Fibroblast of peridontal ligament (primary cell): ENCODE data around the gene CRYZL1.
A peak's percentile ranks its signal among the peaks of the same experiment; 100 is the strongest.

Experiments
- DNase-seq: peaks from one replicate; pipeline ENCODE4 v3.0.0-alpha.2; 2010; ENCODE audit errors: extremely low read depth

The CRYZL1 gene

DNA sequence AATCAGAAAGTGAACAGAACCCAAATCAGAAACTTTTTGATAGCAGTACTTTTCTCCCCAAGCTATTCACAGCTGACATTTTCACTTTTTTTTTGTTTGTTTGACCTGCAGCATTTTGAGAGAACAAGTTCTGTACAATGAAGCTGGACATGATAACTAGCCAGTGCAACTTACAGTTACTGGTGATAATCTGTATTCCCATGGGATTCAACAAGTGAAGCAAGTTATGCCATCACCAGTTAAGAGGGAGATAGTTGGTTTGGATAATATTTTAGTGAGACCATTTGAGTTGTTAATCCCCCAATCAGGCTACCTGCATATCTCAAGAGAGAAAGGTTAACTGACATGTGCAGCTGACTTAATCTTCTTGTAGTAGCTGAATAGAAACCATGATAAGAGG lies 80.6 kb downstream of the CRYZL1 start:
- DNase-seq: no peak

DNA sequence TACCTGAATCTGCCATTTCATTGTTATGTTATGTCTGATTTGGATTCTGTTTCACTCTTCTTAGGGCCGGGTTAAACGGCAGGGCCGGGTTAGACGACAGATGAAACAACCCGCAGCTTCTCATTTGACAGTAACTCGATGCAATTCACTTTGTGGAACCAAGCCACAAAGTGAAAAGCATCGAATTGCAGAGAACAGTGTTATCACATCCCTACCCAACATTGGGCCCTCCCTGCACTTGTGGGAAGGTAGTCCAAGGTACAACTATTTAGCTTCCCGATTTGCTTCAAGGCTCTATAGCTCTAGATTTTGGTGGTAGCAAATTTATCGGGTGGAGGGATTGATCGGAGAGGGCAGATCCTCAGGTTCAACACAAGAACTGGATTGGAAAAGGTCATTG lies 81.7 kb downstream of the CRYZL1 start:
- no peak for DNase-seq

DNA sequence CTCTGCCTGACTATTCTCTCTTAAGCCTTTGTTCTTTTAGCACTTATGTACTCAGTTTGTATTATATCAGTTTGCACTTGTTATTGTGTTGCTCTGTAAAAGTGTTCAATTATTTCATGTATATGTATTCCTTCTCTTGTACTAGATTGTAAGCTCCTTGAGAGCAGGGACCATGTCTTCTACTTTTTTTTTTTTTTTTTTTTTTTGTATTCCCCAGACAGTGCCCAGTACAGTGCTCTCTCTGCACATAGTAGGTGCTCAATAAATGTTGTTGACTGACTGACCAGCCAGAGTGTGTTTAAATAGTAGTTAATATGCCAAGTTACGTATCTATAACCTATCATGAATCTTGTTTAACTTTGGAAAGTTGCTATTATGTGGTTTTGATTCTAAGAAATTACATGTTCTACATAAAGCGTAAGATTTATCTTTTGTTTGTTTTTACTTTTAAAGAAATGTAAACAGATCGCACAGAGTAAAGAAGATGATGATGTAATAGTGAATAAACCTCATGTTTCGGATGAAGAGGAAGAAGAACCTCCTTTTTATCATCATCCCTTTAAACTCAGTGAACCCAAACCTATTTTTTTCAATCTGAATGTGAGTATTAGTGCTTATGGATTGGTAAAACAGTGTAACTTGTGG lies 82.6 kb downstream of the CRYZL1 start:
- DNase-seq: peak; percentile 34

DNA sequence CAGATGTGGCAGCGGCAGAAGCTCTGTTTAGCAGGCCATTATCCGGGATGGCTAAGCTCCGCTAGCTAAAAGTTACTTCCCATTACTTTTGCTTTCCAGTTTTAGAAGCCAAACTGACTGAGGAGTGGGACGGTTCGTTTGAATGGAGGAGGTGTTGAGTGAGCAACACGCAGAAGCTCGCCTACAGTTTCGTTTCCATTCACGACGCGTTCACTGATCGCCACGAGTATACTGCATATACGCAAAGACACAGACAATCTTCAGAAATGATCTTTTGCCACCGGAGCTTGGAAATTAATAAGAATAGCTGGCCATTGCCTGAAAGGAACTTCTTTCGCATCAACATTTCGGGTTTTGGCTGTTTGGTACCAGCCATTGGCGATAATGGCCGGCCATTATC lies 84.1 kb downstream of the CRYZL1 start:
- DNase-seq: no peak

DNA sequence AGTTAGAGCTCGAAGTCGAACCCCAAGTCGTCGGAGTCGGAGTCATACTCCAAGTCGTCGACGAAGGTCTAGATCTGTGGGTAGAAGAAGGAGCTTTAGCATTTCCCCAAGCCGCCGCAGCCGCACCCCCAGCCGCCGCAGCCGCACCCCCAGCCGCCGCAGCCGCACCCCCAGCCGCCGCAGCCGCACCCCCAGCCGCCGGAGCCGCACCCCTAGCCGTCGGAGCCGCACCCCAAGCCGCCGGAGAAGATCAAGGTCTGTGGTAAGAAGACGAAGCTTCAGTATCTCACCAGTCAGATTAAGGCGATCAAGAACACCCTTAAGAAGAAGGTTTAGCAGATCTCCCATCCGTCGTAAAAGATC lies 86.6 kb downstream of the CRYZL1 start:
- no peak for DNase-seq

DNA sequence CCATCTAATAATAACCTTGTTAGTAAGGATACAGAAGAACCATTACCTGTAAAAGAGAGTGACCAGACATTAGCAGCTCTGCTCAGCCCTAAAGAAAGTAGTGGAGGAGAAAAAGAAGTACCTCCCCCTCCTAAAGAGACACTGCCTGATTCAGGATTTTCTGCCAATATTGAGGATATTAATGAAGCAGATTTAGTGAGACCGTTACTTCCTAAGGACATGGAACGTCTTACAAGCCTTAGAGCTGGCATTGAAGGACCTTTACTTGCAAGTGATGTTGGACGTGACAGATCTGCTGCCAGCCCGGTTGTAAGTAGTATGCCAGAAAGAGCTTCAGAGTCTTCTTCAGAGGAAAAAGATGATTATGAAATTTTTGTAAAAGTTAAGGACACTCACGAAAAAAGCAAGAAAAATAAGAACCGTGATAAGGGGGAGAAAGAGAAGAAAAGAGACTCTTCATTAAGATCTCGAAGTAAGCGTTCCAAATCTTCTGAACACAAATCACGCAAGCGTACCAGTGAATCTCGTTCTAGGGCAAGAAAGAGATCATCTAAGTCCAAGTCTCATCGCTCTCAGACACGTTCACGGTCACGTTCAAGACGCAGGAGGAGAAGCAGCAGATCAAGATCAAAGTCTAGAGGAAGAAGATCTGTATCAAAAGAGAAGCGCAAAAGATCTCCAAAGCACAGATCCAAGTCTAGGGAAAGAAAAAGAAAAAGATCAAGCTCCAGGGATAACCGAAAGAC lies 87.1 kb downstream of the CRYZL1 start:
- DNase-seq: no peak

DNA sequence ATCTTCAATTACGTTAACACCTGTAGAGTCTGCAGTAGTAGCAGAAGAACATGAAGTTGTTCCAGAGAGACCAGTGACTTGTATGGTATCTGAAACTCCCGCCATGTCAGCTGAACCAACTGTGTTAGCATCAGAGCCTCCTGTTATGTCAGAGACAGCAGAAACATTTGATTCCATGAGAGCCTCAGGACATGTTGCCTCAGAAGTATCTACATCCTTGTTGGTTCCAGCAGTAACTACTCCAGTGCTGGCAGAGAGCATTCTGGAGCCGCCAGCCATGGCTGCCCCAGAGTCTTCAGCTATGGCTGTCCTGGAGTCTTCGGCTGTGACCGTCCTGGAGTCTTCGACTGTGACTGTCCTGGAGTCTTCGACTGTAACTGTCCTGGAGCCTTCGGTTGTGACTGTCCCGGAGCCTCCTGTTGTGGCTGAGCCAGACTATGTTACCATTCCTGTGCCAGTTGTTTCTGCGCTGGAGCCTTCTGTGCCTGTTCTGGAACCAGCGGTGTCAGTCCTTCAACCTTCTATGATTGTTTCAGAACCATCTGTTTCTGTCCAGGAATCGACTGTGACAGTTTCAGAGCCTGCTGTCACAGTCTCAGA lies 88.4 kb downstream of the CRYZL1 start:
- DNase-seq: no peak

DNA sequence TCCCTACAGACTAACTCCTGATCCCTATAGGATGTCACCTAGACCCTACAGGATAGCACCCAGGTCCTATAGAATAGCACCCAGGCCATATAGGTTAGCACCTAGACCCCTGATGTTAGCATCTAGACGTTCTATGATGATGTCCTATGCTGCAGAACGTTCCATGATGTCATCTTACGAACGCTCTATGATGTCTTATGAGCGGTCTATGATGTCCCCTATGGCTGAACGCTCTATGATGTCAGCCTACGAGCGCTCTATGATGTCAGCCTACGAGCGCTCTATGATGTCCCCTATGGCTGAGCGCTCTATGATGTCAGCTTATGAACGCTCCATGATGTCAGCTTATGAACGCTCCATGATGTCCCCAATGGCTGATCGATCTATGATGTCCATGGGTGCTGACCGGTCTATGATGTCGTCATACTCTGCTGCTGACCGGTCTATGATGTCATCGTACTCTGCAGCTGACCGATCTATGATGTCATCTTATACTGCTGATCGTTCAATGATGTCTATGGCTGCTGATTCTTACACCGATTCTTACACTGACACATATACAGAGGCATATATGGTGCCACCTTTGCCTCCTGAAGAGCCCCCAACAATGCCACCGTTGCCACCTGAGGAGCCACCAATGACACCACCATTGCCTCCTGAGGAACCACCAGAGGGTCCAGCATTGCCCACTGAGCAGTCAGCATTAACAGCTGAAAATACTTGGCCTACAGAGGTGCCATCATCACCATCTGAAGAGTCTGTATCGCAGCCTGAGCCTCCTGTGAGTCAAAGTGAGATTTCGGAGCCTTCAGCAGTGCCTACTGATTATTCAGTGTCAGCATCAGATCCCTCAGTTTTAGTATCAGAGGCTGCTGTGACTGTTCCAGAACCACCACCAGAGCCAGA lies 89.2 kb downstream of the CRYZL1 start:
- no peak for DNase-seq

DNA sequence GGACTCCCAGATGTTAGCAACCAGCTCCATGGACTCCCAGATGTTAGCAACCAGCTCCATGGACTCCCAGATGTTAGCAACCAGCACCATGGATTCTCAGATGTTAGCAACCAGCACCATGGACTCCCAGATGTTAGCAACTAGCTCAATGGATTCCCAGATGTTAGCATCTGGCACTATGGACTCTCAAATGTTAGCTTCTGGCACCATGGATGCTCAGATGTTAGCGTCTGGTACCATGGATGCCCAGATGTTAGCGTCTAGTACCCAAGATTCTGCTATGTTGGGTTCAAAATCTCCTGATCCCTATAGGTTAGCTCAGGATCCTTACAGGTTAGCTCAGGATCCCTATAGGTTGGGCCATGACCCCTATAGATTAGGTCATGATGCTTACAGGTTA lies 89.9 kb downstream of the CRYZL1 start:
- no peak for DNase-seq

DNA sequence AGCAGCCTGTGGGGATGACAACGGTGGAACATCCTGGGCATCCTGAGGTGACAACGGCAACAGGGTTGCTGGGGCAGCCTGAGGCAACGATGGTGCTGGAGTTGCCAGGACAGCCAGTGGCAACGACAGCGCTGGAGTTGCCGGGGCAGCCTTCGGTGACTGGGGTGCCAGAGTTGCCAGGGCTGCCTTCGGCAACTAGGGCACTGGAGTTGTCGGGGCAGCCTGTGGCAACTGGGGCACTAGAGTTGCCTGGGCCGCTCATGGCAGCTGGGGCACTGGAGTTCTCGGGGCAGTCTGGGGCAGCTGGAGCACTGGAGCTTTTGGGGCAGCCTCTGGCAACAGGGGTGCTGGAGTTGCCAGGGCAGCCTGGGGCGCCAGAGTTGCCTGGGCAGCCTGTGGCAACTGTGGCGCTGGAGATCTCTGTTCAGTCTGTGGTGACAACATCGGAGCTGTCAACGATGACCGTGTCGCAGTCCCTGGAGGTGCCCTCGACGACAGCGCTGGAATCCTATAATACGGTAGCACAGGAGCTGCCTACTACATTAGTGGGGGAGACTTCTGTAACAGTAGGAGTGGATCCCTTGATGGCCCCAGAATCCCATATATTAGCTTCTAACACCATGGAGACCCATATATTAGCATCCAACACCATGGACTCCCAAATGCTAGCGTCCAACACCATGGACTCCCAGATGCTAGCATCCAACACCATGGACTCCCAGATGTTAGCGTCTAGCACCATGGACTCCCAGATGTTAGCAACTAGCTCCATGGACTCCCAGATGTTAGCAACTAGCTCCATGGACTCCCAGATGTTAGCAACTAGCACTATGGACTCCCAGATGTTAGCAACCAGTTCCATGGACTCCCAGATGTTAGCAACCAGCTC lies 90.5 kb downstream of the CRYZL1 start:
- DNase-seq: no peak

DNA sequence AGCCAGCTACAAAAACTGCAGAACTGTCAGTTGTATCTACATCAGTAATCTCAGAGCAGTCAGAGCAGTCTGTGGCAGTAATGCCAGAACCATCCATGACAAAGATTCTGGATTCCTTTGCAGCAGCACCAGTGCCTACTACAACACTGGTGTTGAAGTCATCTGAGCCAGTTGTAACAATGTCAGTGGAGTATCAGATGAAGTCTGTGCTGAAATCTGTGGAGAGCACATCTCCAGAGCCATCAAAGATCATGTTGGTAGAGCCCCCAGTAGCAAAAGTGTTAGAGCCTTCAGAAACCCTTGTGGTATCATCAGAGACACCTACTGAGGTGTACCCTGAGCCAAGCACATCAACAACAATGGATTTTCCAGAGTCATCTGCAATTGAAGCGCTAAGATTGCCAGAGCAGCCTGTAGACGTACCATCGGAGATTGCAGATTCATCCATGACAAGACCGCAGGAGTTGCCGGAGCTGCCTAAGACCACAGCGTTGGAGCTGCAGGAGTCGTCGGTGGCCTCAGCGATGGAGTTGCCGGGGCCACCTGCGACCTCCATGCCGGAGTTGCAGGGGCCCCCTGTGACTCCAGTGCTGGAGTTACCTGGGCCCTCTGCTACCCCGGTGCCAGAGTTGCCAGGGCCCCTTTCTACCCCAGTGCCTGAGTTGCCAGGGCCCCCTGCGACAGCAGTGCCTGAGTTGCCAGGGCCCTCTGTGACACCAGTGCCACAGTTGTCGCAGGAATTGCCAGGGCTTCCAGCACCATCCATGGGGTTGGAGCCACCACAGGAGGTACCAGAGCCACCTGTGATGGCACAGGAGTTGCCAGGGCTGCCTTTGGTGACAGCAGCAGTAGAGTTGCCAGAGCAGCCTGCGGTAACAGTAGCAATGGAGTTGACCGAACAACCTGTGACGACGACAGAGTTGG lies 91.4 kb downstream of the CRYZL1 start:
- no peak for DNase-seq

DNA sequence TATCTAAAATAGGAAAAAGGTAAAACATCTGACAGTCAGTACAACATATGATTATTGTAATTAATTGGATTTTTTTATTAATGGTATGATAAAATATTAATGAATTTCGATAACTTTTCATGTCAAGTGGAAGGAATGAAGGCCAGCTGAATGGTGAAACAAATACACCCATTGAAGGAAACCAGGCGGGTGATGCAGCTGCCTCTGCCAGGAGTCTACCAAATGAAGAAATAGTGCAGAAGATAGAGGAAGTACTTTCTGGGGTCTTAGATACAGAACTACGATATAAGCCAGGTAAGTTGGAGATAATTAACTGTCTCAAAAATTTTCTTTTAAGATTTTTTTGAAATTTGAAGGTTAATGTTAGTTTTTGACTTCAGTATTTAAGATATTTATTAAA lies 95.5 kb downstream of the CRYZL1 start:
- DNase-seq: no peak

DNA sequence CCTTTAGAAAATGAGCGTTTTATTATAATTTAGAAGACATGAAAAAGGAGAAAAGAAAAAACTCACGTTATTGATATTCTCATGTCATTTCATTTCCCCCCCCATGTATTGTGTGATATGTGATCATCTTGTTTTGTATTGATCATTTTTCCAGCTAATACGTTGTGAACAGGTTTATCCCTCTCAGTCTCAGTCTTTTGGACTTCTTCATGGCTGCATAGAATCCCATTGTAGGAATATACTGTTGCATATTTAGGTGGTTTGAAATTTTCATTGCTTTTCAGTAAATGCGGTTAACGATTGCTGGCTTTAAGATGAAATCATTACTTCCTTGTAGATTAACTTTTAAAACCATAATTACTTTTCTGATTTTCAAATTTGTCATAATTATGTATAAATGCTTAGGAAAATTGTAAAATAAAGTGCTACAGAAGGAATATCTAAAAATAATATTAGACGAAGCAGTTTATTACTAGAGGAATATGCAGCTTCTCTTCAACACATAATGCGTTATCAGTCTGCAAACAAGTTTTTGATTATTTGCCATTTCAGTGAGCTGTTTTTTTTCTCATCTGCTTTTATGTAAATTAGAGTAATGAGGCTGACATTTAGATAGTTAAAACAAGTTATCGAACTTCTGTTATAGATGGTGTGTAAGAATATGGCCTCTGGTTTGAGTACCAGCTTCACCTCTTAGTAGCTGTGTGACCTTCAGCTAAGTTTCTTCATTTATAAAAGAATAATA lies 96.9 kb downstream of the CRYZL1 start:
- DNase-seq: no peak

DNA sequence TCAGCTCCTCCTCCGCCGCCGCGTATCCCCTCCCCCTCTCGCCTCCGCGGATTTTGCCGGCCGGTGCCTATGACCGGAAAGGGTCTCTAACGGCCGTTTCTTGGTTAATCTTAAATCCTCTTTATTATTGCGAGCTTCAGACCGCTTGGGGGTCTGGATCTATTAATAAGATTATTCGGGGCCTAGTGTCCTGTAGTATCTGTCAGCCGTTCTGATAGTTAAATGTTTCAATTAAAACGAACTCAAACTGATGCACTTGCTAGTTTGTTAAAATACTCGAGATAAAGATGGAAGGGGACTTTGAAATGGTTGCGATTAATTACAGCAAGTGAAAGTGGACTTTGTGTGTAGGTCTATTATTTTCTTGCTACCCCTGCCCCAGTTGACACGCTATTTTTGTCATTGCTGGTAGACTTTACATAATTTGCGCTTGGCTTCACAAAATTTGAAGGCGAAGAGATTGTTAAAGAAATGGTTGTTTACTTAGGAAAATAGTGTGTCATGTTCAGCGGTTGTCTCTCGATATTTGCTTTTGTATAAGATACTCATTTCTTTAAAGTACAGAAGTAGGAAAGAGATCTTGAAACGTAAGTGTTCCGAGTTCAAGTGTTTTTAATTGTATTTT lies 97.9 kb downstream of the CRYZL1 start:
- DNase-seq: no peak

DNA sequence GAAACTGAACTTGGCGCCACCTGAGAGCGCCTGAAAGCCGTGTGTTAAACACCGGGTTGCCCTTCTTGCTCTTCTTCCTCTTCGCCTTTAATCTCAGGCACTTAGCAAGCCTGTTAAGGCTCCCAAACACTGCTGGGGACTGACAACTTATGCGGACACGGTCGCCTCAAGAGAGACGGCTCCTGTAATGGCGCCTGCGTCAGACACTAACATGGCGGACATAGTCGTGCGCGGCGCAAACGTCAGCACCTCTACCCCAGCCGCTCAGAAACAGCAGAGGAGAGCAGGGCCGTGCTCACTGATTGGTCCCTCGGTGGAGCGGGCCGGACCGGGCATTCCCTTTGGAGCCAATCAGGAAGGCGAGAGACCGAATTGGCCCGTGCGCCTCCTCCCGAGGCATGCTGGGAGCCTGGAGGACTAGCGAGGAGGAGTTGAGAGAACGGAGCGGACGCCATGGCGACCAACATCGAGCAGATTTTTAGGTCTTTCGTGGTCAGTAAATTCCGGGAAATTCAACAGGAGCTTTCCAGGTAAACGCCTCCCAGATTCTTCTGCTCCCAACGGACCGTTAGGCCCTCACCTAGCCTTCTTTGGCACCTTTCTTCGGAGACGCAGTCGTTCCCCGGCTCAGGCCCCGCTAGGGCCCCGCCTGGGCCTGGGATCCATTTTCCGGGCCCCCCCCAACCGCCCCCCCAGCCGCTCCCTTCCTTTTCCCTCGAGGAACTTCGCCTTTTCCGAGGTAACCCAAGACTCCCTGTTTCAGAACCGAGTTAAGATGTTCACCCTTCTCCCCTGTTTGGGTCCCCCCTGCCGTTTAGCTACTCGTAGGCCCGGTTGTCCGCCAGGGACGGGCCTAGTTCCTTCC lies 98.7 kb downstream of the CRYZL1 start, which contains the start of gene SON:
TSS of gene SON (plus strand) at position 399 of the 865 bp plus-strand sequence. CDS start at position 454, 55 bp downstream.
- peak; percentile 98 for DNase-seq

DNA sequence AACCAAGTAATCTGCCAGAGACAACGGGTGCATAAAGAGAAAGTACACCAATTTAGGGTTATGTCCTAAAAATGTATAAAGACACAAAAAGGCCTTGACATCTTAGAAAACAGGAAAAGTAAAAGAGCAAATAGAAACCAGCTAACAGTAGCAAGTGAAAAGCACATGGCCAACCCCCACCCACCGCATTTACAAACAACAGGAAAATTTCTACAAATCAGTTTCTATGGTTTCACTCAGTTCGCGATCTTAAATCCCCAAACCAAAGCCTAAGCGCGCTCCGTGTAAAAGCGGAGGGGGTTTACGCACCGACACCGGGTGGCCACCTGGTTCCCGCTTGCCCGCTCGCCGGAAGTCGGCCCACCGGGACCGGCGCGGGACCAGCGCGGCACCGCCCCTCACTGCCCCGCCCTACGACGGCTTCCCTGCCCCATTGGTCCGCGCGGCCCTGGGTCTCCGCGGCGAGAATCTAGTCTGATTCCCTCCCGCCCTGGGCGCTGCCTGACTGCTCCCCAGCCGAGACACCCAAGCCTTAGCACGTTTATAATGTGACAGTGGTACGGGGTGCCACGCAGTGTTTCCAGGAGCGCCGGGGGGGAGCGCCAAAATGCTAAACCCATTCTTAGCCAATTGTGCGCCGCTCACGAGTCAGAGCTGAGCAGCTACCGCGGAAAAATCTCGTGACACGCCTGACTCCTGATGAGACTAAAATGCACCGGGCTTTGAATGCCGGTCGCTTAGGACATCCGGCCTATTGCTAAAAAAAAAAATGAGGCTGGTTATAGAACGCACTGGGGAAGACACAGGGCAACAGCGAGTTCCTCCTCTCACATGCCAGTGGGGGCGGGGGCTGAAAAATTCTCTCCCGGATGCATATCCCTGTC lies 99.5 kb downstream of the CRYZL1 start, which contains the start of gene GART:
TSS of gene GART (minus strand) at position 362 of the 884 bp plus-strand sequence. CDS start 2,802 bp downstream, outside the sequence.
- peak; percentile 64 for DNase-seq
